GM12878 (cell line): ENCODE results near the gene RGS19. TPM values are rescaled to one million over a fixed set of nuclear protein-coding genes. Genes with fewer than 3 reads are reported as not detected.
A peak's percentile ranks its signal among the peaks of the same experiment; 100 is the strongest.

ENCODE experiments used
- ATAC-seq: fragments of 200-7000 bp; cut with Tn5 transposase; 3 replicates; pipeline ENCODE4 v1.9.1; 2020; ENCODE audit warnings: mild to moderate bottlenecking, moderate library complexity
- BruUV-seq: library from RNA; stranded (reverse); fragments of 400-500 nt; replicated peaks from 2 replicates; lab custom pipeline; 2021; lab: Mats Ljungman, UMichigan
- CTCF ChIA-PET: fragments of 300-600 bp; sonication (Branson Sonifier 250); formaldehyde crosslinking; extraction: SDS; loops from one replicate; lab custom pipeline; 2021; ENCODE audit warnings: inconsistent platforms; lab: Yijun Ruan, JAX
- POLR2A ChIA-PET: fragments of 350-600 bp; formaldehyde crosslinking; extraction: SDS; loops from one replicate; lab custom pipeline; 2021; ENCODE audit warnings: inconsistent platforms; lab: Charles Lee
- RAD21 ChIA-PET: fragments of 300-600 bp; sonication (Branson Sonifier 250); formaldehyde crosslinking; loops from one replicate; lab custom pipeline; 2023; ENCODE audit warnings: antibody characterized with exemption; ENCODE audit not compliant: unreplicated experiment; lab: Charles Lee
- SMC1A ChIA-PET: fragments of 300-600 bp; sonication (Branson Sonifier 250); formaldehyde crosslinking; loops from one replicate; lab custom pipeline; 2023; ENCODE audit not compliant: unreplicated experiment, uncharacterized antibody; lab: Charles Lee
- DNase-seq: peaks from one replicate; pipeline ENCODE4 v3.0.0-alpha.2; 2011; ENCODE audit warnings: low read depth, low spot score
- FAIRE-seq: peaks from 3 replicates; lab custom pipeline; 2011; peaks lifted over from hg19 to GRCh38; lab: Jason Lieb, UNC
- H2AFZ ChIP-seq: 2 replicates; pipeline ENCODE4 v1.6.0; 2011; ENCODE audit warnings: low read depth, low read length, control low read depth; ENCODE audit not compliant: control insufficient read depth
- H3K27ac ChIP-seq: 2 replicates; pipeline ENCODE4 v1.5.1; 2011; ENCODE audit warnings: control low read depth; ENCODE audit not compliant: control insufficient read depth, insufficient read depth
- H3K27me3 ChIP-seq, 2 experiments: replicated peaks in 1 of 2; 2 replicates each; pipeline versions ENCODE4 v1.6.0 to v1.6.1; 2011; ENCODE audit warnings: low read length in 1 of 2; ENCODE audit not compliant: control insufficient read depth in 2 of 2, insufficient read depth in 2 of 2
- H3K36me3 ChIP-seq, 2 experiments: 2 replicates each; pipeline ENCODE4 v1.5.1; 2011; ENCODE audit warnings: low read length in 1 of 2; ENCODE audit not compliant: control insufficient read depth in 2 of 2, insufficient read depth in 2 of 2
- H3K4me1 ChIP-seq: 2 replicates; pipeline ENCODE4 v1.6.1; 2011; ENCODE audit warnings: mild to moderate bottlenecking, low read length, moderate library complexity, mixed read lengths; ENCODE audit not compliant: control insufficient read depth, insufficient read depth
- H3K4me2 ChIP-seq: 2 replicates; pipeline ENCODE4 v1.6.0; 2011; ENCODE audit warnings: control low read depth; ENCODE audit not compliant: control insufficient read depth, insufficient read depth
- H3K4me3 ChIP-seq: fragments of 200-600 bp; sonication (generic); 2 replicates; pipeline ENCODE4 v1.5.1; 2016
- H3K79me2 ChIP-seq: 2 replicates; pipeline ENCODE4 v1.6.0; 2011; ENCODE audit warnings: low read length; ENCODE audit not compliant: control insufficient read depth, insufficient read depth
- H3K9ac ChIP-seq: 2 replicates; pipeline ENCODE4 v1.8.0; 2011; ENCODE audit warnings: low read length, control low read depth, mixed read lengths; ENCODE audit not compliant: control insufficient read depth, insufficient read depth
- H3K9me3 ChIP-seq: replicated peaks from 3 replicates; pipeline ENCODE4 v1.5.1; 2011; ENCODE audit warnings: mild to moderate bottlenecking, low read length; ENCODE audit not compliant: control insufficient read depth, insufficient read depth
- H4K20me1 ChIP-seq: 2 replicates; pipeline ENCODE4 v1.6.0; 2011; ENCODE audit not compliant: control insufficient read depth, insufficient read depth
- ATF7 ChIP-seq: fragments of 450-650 bp; IDR thresholded peaks from 2 replicates; pipeline ENCODE4 v1.6.1; 2016; ENCODE audit warnings: low read depth, mild to moderate bottlenecking
- CHD1 ChIP-seq: IDR thresholded peaks from 2 replicates; pipeline ENCODE4 v1.6.1; 2012; ENCODE audit warnings: low read depth, low read length, improper control_type of control experiment
- MEF2B ChIP-seq: fragments of 450-650 bp; IDR thresholded peaks from 2 replicates; pipeline ENCODE4 v1.6.1; 2018; ENCODE audit warnings: mild to moderate bottlenecking, moderate library complexity; ENCODE audit not compliant: partially characterized antibody, poor library complexity, severe bottlenecking
- MTA3 ChIP-seq: IDR thresholded peaks from 2 replicates; pipeline ENCODE4 v1.6.1; 2012; ENCODE audit warnings: low read length, inconsistent platforms, borderline replicate concordance
- NR2F1 ChIP-seq: fragments of 450-650 bp; conservative IDR thresholded peaks from 2 replicates; pipeline ENCODE4 v1.6.1; 2017; ENCODE audit warnings: mild to moderate bottlenecking
- PML ChIP-seq: IDR thresholded peaks from 2 replicates; pipeline ENCODE4 v1.6.1; 2012; ENCODE audit warnings: low read length, inconsistent platforms
- POLR2AphosphoS5 ChIP-seq: IDR thresholded peaks from 2 replicates; pipeline ENCODE4 v1.6.1; 2011; ENCODE audit warnings: mild to moderate bottlenecking, low read length, inconsistent platforms
- RB1 ChIP-seq: fragments of 450-650 bp; formaldehyde crosslinking; IDR thresholded peaks from 2 replicates; pipeline ENCODE4 v1.6.1; 2017; ENCODE audit warnings: mild to moderate bottlenecking, borderline replicate concordance
- SMARCA5 ChIP-seq: fragments of 450-650 bp; IDR thresholded peaks from 2 replicates; pipeline ENCODE4 v1.6.1; 2017; ENCODE audit warnings: mild to moderate bottlenecking
- SPI1 ChIP-seq: IDR thresholded peaks from 2 replicates; pipeline ENCODE4 v1.6.1; 2011; ENCODE audit warnings: low read depth, mild to moderate bottlenecking, low read length, moderate library complexity, borderline replicate concordance; ENCODE audit not compliant: insufficient read depth
- WGBS: methylation state at CpG from one replicate; pipeline ENCODE4 v1.1.6; 2016; ENCODE audit warnings: low lambda C conversion rate; ENCODE audit not compliant: insufficient replicate concordance, insufficient coverage; ENCODE audit errors: missing lambda C conversion rate; 5-methylcytosine and 5-hydroxymethylcytosine counted together
- in situ Hi-C: fragments of 300-500 bp; cut with MboI; formaldehyde crosslinking; loops from 9 replicates; pipeline ENCODE4 v1.14.3; 2018; ENCODE audit warnings: mixed read lengths
- intact Hi-C: fragments of 100-400 bp; cut with micrococcal nuclease; formaldehyde crosslinking; loops from one replicate; pipeline ENCODE4 v1.14.2; 2022; ENCODE audit not compliant: unreplicated experiment
- polyA plus RNA-seq, 11 experiments: library from polyadenylated mRNA; depleted of rRNA in 4 of 11; unstranded in 6 of 11; stranded (reverse) in 5 of 11; fragments of >200 nt; fragmentation: Nextera tagmentation in 4 of 11; fragmentation: Illumina TruSeq in 1 of 11; extraction: Ambion mirVana in 4 of 11; extraction: Trizol in 1 of 11; gene quantifications; 1 replicate in 1 of 11; 2 replicates in 10 of 11; pipeline versions ENCODE4 v1.2.1 to v1.2.3, GENCODE V29; 2011 to 2016; ENCODE audit warnings: inconsistent platforms in 2 of 11, missing spikeins in 2 of 11, low read depth in 1 of 11
- total RNA-seq, 4 experiments: library from RNA; depleted of rRNA in 3 of 4; stranded (reverse); fragments of >200 nt in 3 of 4; fragmentation: Illumina TruSeq in 1 of 4; extraction: Trizol in 1 of 4; gene quantifications; 2 replicates each; pipeline versions ENCODE4 v1.2.1 to v1.2.3, GENCODE V29; 2013 to 2021

The RGS19 gene
- total and polyA plus RNA-seq, 10 of the 15 experiments (the other 5 are each of a cell fraction or from before 2014, with no cell fraction given), result 0.82 to 62.4 (median 39.8) TPM

- H3K4me1 ChIP-seq, result no peaks in the 10 kb centered on the region; the same call in 1 of the 2 replicates
- no peak overlapping the region for H2AFZ ChIP-seq
- ChIA-PET POLR2A (interaction anchor here (1.0 to 1.7 kb wide), 2 partner anchors 11 to 30 kb away, joined by 5 read pairs; partner anchors contain the start of genes OPRL1 and RGS19), SMC1A (interaction anchor here (1.2 to 1.7 kb wide), 3 partner anchors 10 to 31 kb away, joined by 3 to 5 read pairs (median 4); no protein-coding TSS in a partner anchor), CTCF (interaction anchor here (1.0 to 4.6 kb wide), 3 partner anchors 12 to 129 kb away, joined by 3 to 23 read pairs (median 10); partner anchors contain the start of gene LKAAEAR1), RAD21 (interaction anchor here (0.9 to 4.9 kb wide), 4 partner anchors 9 to 69 kb away, joined by 3 to 16 read pairs (median 6); partner anchors contain the start of gene LKAAEAR1)
- peaks cover 0 to 3% of the 10 kb centered on the region in 2 experiments; a peak in 2 of 4 replicates for H3K27me3 ChIP-seq
- 34% methylated on average over 25 of the region's 26 CpGs for WGBS
- no peaks in the 10 kb centered on the region for H3K36me3 ChIP-seq
- H4K20me1 ChIP-seq, result no peaks in the 10 kb centered on the region
- ATAC-seq (no peak), DNase-seq (no peak), FAIRE-seq (no peak)
- in situ Hi-C loops (no loop called here), intact Hi-C loops (no loop called here)
- H3K27ac ChIP-seq, result no peak overlapping the region
- BruUV-seq, result no TSS peak
- H3K9ac ChIP-seq, result no peak overlapping the region
- H3K79me2 ChIP-seq, result no peaks in the 10 kb centered on the region
- H3K4me3 ChIP-seq, result no peak overlapping the region
- H3K4me2 ChIP-seq, result no peak overlapping the region
- no peaks in the 10 kb centered on the region for H3K9me3 ChIP-seq
- TF ChIP-seq RB1 (no peak), PML (no peak), SMARCA5 (no peak), POLR2AphosphoS5 (no peak), ATF7 (no peak), MEF2B (peak; percentile 46), SPI1 (no peak), NR2F1 (peak; percentile 66; the same call in 1 of the 2 replicates), MTA3 (no peak), CHD1 (no peak)
Measured at GRCh38 chr20:64108731-64109681, 29.7 kb upstream of the RGS19 start.
